AG10803 (cell line): Measurements from ENCODE around the gene PRR29.
"Not testable (repeated sequence)": the region's sequence is repeated elsewhere in the genome, so short reads cannot be mapped to it uniquely, and the experiment has no call there.

Source experiments
- DNase-seq: peaks from one replicate; pipeline ENCODE4 v3.0.0; 2010; ENCODE audit warnings: low read depth
- H3K4me3 ChIP-seq: 2 replicates; pipeline ENCODE4 v1.5.1; 2011; ENCODE audit warnings: mild to moderate bottlenecking, low read length, control low read depth
- TF ChIP-seq, protein P1 (sequence below): conservative IDR thresholded peaks from 2 replicates; pipeline ENCODE4 v1.5.1; 2011; ENCODE audit warnings: mild to moderate bottlenecking, low read length, control low read depth, inconsistent platforms

PRR29 gene

DNA sequence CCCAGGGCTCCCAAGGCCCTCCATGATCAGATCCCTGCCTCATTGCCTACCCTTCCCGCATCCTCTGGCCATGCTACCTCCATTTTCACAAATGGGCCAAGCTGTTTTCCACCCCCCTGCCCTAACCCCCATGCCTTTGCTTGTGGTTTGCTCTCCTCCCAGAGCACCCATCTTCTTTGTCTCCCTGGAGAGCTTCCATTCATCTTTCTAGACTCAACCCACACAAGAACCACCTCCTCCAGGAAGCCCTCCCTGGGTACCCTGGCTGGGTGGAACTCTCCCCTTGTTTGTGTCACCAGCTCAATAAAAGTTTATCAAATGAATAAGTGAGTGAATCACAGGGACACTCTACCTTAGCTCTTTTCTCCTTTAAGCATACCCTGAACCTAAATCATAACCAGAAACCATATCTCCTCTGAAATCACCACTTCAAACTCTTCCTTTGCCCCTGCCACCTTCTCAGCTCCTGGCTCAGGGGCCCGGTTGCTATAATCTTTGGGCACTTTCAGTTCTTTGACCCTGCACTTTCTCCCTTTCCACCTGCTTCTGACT lies 22.5 kb upstream of the PRR29 start:
- TF ChIP-seq, protein P1, sequence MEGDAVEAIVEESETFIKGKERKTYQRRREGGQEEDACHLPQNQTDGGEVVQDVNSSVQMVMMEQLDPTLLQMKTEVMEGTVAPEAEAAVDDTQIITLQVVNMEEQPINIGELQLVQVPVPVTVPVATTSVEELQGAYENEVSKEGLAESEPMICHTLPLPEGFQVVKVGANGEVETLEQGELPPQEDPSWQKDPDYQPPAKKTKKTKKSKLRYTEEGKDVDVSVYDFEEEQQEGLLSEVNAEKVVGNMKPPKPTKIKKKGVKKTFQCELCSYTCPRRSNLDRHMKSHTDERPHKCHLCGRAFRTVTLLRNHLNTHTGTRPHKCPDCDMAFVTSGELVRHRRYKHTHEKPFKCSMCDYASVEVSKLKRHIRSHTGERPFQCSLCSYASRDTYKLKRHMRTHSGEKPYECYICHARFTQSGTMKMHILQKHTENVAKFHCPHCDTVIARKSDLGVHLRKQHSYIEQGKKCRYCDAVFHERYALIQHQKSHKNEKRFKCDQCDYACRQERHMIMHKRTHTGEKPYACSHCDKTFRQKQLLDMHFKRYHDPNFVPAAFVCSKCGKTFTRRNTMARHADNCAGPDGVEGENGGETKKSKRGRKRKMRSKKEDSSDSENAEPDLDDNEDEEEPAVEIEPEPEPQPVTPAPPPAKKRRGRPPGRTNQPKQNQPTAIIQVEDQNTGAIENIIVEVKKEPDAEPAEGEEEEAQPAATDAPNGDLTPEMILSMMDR: no peak
- H3K4me3 ChIP-seq: no peak overlapping the region
- no peak for DNase-seq

DNA sequence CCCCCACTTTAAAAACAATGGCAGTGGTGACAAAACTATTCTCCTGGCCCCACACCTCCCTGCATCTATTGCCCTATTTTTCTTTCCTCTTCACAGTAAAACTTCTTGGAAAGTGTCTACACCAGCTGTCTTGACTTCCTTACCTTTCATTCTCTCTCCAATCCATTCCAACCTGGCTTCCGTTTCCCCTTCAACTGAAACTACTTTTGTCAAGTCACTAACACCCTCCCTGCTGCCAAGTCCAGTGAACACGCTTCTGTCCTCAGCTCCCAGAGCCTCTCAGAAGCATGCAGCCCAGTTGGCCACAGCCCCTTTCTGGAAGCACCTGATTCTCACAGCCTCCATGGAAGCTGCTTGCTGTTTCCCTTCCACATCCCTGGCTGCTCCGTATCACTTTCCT lies 21.4 kb upstream of the PRR29 start:
- TF ChIP-seq, protein P1: no peak
- DNase-seq: no peak
- no peak overlapping the region for H3K4me3 ChIP-seq

DNA sequence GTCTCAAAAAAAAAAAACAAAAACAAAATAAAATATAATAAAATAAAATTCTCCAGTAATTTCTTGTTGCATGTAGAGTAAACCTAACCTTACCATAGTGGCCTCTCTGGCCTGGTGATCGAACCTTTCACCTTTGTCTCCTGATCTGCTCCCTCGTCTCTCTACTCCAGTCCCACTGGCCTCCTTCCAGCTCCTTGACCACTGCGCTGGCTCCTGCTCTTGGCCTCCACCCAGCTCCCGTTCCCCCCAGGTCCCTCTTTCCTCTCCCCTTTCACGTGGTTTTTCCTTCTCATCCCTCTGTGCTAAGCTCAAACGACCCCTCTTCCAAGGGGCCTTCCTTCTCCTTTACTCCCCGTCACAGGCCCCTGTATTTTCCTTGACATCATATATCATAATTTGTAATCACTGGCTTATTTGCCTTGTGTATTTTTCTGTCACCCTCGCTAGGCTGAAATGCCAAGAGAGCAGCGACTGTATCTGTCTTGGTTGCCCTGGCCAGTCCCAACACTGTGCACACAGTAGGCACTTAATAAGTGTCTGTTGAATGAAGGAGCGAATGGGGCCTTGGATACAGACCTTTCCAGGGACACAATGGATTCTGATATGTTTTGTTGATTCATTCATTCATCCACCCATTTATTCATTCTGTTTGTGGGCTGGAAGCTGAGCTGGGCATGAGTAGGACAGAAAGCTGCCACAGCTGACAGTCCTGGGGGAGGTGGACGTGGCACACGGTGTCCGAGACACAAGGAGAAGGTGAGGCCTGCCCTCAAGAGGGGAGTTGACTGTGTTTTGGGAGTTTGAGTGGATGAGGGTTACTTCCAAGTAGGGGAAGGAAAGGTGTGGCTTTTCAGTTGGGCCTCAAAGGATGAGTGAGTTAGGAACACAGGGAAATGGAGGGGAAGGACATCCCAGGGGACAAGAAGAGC lies 19.6 kb upstream of the PRR29 start:
- no peak for DNase-seq
- TF ChIP-seq, protein P1: no peak
- no peak overlapping the region for H3K4me3 ChIP-seq

DNA sequence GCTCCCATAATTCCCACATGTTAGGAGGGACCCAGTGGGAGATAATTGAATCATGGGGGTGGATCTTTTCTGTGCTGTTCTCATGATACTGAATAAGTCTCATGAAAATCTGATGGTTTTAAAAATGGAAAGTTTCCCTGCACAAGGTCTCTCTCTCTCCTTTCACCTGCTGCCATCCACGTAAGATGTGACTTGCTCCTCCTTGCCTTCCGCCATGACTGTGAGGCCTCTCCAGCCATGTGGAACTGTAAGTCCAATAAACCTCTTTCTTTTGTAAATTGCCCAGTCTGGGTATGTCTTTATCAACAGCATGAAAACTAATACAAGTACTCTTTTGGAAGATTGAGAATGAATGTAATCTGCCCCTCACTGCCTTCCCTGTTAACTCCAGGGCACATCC lies 15.5 kb upstream of the PRR29 start:
- not testable (repeated sequence) for DNase-seq, H3K4me3 ChIP-seq

DNA sequence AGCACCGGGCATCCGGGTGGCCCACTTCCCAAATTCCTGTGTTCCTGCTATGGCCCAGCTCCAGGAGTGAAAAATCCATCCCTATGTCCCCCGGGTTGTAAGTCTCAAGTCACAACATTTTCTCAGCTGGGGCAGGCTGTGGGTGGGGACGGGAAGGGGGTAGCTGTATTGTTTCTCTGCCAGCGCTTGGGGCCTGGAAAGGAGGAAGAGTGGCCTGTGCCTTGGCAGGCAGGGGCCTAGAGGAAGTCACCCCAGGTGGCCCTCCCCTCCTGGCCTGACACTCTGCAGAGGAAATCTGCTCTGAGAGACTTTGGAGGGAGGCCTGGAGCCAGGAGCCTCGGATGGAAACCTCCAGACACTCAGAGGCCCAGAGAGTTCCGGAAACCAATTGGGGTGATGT lies 14.8 kb upstream of the PRR29 start:
- TF ChIP-seq, protein P1: no peak
- no peak overlapping the region for H3K4me3 ChIP-seq
- no peak for DNase-seq

DNA sequence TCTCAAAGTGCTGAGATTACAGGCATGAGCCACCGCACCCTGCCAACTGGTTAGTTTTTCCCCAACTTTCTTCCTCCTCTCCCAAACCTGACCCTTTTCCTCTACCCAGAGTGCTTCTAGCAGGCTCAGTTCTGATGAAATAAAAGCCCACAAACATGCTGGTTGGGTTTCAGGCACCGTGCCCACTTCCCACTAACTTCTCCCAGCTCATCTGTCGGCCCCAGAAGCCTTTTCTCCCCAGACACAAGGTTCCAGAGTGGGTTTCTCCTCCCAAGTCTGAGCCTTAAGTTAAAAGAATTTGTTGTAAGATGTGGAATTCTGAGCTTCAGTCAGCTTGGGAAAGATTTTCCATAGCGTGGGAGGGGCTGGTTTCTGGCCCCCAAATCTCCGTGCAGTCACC lies 13.9 kb upstream of the PRR29 start:
- TF ChIP-seq, protein P1: no peak
- peak; percentile 85 for DNase-seq
- no peak overlapping the region for H3K4me3 ChIP-seq

DNA sequence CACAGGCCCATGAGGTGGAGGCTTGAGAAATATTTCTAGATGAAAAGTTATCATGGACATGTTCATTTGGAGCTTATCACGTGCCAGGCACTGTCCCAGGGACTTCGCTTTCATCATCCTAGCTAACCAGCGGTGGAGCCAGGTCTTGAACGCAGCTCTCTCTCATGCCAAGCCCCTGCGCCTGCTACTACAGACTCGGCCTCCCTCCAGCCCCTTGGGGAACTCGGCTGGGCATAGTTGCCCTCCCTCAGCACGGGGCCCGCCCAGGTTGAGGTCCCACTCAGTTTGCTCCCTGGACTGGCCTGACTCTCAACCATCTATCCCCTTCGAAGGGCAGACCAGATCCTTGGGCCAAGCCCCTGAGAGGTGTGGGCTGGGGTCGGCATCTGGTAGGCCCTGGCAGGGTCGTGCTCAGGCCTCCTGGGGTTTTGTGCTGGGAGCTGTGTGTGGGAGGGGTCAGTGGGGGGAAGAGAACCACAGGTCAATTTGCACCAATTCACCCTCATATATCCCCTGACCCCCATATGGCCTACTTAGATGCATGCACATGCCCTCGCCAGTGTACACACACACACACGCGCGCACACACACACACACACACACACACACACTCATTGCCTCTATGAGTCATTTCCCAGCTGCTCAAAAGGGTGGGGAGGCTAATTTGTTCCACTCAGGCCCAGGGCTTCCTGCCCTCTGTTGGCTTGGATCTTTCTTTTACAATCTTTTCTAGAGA lies 13.3 kb upstream of the PRR29 start:
- DNase-seq: peak; percentile 94
- TF ChIP-seq, protein P1: peak; percentile 25; the same call in 1 of the 2 replicates

More for the DNA sequence above, 13.3 kb upstream of the PRR29 start:
- no peak overlapping the region for H3K4me3 ChIP-seq
